Gastrocnemius medialis (tissue), 4 donors: Measurements from ENCODE around the gene GULP1. TPM values are rescaled to one million over a fixed set of nuclear protein-coding genes. Genes with fewer than 3 reads are reported as not detected.

Experiments
- ATAC-seq, 2 donors: fragments of 150-250 bp; one replicate each; pipeline ENCODE4 v1.9.1; 2016
- DNase-seq, 2 donors: peaks; one replicate each; pipeline ENCODE4 v3.0.0-alpha.2; 2019
- H3K27ac ChIP-seq, 4 donors: fragments of 200-600 bp; sonication (generic); 1 replicate in 1 of 4; 2 replicates in 3 of 4; pipeline ENCODE4 v1.5.1; 2016 to 2018; ENCODE audit warnings: mild to moderate bottlenecking in 2 of 4, moderate library complexity in 1 of 4
- H3K27me3 ChIP-seq, 3 donors: fragments of 200-600 bp; sonication (generic) in 2 of 3; 1 replicate in 1 of 3; 2 replicates in 2 of 3; pipeline versions ENCODE4 v1.5.1 to v1.6.0; 2016 to 2019; ENCODE audit warnings: mild to moderate bottlenecking in 1 of 3, moderate library complexity in 1 of 3
- H3K36me3 ChIP-seq, 2 donors: fragments of 200-600 bp; sonication (generic) in 1 of 2; one replicate each; pipeline ENCODE4 v1.5.1; 2017 to 2018
- H3K4me1 ChIP-seq, 2 donors: fragments of 200-600 bp; sonication (generic) in 1 of 2; one replicate each; pipeline ENCODE4 v1.5.1; 2016 to 2017; ENCODE audit warnings: mild to moderate bottlenecking in 2 of 2
- H3K4me3 ChIP-seq, 4 donors: fragments of 200-600 bp; sonication (generic) in 3 of 4; 1 replicate in 1 of 4; 2 replicates in 3 of 4; pipeline ENCODE4 v1.5.1; 2016 to 2019; ENCODE audit warnings: mild to moderate bottlenecking in 2 of 4
- H3K9me3 ChIP-seq, 3 donors: fragments of 200-600 bp; sonication (generic) in 2 of 3; 1 replicate in 1 of 3; 2 replicates in 2 of 3; pipeline ENCODE4 v1.5.1; 2016 to 2019
- CTCF ChIP-seq, 5 experiments: fragments of 450-650 bp in 3 of 5; fragments of 200-600 bp in 2 of 5; sonication (generic) in 2 of 5; IDR thresholded peaks in 4 of 5; conservative IDR thresholded peaks in 1 of 5; 1 replicate in 4 of 5; 2 replicates in 1 of 5; pipeline ENCODE4 v1.5.1; 2016 to 2019; ENCODE audit warnings: antibody characterized with exemption in 5 of 5, mild to moderate bottlenecking in 3 of 5, moderate library complexity in 3 of 5
- POLR2A ChIP-seq, 2 donors: fragments of 450-650 bp; IDR thresholded peaks; one replicate each; pipeline ENCODE4 v1.6.1; 2017; ENCODE audit warnings: antibody characterized with exemption in 2 of 2, mild to moderate bottlenecking in 2 of 2, moderate library complexity in 2 of 2
- in situ Hi-C, 4 donors: fragments of 200-750 bp; cut with MboI; loops; one replicate each; pipeline versions ENCODE4 v1.15.0 to v1.8.0; 2017; ENCODE audit warnings: low sequenced_read_pairs in 4 of 4
- intact Hi-C: fragments of 100-400 bp; cut with DNase I; formaldehyde crosslinking; loops from one replicate; pipeline ENCODE4 v1.15.1; 2023; ENCODE audit warnings: low total_unique reads
- total RNA-seq, 4 donors: library from RNA; depleted of rRNA; stranded (reverse); fragments of >200 nt; gene quantifications; one replicate each; pipeline versions ENCODE4 v1.1.0 to v1.2.3, GENCODE V29; 2016

Gene GULP1
- total RNA-seq, 4 donors from 2014 or later, result 7.3 to 16.4 (median 12.1) TPM

DNA sequence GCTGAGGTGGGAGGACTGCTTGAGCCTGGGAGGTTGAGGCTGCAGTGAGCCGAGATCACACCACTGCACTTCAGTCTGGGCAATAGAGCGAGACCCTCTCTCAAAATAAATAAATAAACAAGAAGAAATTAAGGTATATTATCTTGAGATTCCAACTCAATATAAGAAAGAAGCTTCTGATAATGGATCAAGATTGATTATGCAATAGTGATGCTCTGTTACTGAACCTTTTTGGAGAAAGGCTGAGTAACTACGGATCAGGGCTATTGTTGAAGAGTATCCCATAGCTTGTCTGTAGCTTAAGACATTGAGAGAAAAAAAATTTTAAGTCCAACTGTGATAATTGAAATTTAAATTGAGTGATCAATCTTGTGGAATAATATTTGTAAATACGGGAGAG, 17.7 kb downstream of the GULP1 start:
- in situ Hi-C loops, result no loop called here

DNA sequence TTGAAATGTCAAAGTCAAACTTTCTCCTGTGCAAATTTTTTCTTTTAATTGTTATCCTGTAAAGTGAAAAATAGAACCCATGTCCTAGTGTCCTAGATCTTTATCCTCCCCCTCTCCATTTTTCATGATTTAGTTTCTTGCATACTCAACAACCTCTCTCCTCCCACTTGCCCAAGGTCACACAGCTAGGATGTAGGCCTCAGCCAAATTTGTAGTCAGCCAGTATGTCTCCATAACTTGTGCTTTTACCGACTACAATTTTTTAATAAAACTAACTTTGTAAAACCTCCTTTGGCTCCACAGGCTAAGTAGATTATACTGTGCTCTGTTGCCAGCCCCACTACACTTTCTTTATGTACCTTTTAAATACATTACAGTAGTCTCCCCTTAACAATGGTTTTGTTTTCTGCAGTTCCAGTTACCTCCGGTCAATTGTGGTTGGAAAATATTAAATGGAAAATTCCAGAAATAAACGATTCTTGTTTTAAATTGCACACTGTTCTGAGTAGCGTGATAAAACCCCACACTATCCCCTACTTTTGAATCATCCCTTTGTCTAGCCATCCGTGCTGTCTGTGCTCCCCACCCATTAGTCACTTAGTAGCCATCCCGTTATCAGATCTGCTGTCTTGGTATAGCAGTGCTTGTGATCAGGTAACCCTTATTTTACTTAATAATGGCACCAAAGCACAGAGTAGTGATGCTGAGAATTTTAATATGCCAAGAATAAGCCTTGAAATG, 22.8 kb downstream of the GULP1 start:
- in situ Hi-C loops (no loop called here), intact Hi-C loops (no loop called here)
- TF ChIP-seq POLR2A (IDR thresholded peaks at IDR 0.05) (no peak), CTCF (IDR thresholded peaks at IDR 0.05 in 4 of 5, conservative IDR thresholded peaks at IDR 0.05 in 1 of 5) (no peak)
- DNase-seq (no peak), ATAC-seq (no peak)
- H3K27ac ChIP-seq, result no peak overlapping the region
- H3K27me3 ChIP-seq, result no peaks in the 10 kb centered on the region
- no peaks in the 10 kb centered on the region for H3K9me3 ChIP-seq
- no peak overlapping the region for H3K4me3 ChIP-seq
- H3K4me1 ChIP-seq, result no peaks in the 10 kb centered on the region
- no peaks in the 10 kb centered on the region for H3K36me3 ChIP-seq

More for the DNA sequence above, 17.7 kb downstream of the GULP1 start:
- Histone ChIP-seq H3K36me3 (no peaks in the 10 kb centered on the region), H3K4me1 (peaks cover 3 to 5% of the 10 kb centered on the region in 2 donors), H3K4me3 (no peak overlapping the region), H3K9me3 (no peaks in the 10 kb centered on the region), H3K27me3 (no peaks in the 10 kb centered on the region), H3K27ac (no peak overlapping the region)
- no peak for DNase-seq
- TF ChIP-seq POLR2A (IDR thresholded peaks at IDR 0.05), result no peak
- no peak for TF ChIP-seq CTCF (IDR thresholded peaks at IDR 0.05 in 4 of 5, conservative IDR thresholded peaks at IDR 0.05 in 1 of 5)
- ATAC-seq, result no peak
- intact Hi-C loops, result no loop called here

DNA sequence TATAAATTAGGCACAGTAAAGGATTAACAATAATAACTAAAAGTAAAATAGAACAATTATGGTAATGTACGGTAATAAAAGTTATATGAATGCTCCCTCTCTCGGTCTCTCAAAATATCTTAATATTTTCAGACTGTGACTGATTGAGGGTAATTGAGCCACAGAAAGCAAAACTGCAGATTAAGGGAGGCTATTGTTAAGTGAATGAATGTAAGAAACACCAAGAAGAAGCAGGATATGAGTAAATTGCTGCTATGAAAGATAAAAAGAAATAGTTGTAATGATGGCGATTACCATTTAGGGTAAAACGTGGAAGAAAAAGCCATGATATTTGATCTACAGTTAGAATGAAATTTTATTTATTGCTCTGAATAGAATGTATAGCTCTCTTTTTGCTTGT, 24.1 kb downstream of the GULP1 start:
- Histone ChIP-seq H3K36me3 (no peaks in the 10 kb centered on the region), H3K4me3 (no peak overlapping the region), H3K9me3 (no peaks in the 10 kb centered on the region), H3K4me1 (no peaks in the 10 kb centered on the region), H3K27me3 (no peaks in the 10 kb centered on the region), H3K27ac (no peak overlapping the region)
- ATAC-seq (no peak), DNase-seq (no peak)
- in situ Hi-C loops, result no loop called here
- intact Hi-C loops, result no loop called here
- TF ChIP-seq POLR2A (IDR thresholded peaks at IDR 0.05) (no peak), CTCF (IDR thresholded peaks at IDR 0.05 in 4 of 5, conservative IDR thresholded peaks at IDR 0.05 in 1 of 5) (no peak)

DNA sequence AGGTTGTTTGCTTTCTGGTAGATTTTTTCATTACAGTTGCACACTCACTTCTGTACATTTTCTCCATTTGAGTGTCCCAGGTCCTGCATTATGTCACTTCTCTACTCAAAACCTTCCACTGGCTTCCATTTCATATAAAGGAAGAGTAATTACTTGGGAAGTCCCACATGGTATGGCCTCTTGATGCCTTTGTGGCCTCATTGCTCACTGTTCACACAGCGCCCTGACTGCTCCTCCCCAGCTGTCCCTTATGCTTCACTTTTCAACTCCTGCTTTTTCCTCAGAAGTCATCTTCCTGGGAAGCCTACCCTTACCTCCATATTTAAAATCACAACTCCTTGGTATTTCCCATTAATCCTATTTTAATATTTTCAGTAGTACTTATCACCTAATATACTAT, 24.7 kb downstream of the GULP1 start:
- Histone ChIP-seq H3K4me3 (no peak overlapping the region), H3K27me3 (no peaks in the 10 kb centered on the region), H3K9me3 (no peaks in the 10 kb centered on the region), H3K4me1 (no peaks in the 10 kb centered on the region), H3K27ac (no peak overlapping the region), H3K36me3 (no peaks in the 10 kb centered on the region)
- in situ Hi-C loops, result no loop called here
- intact Hi-C loops, result no loop called here
- TF ChIP-seq CTCF (IDR thresholded peaks at IDR 0.05 in 4 of 5, conservative IDR thresholded peaks at IDR 0.05 in 1 of 5), result no peak
- no peak for TF ChIP-seq POLR2A (IDR thresholded peaks at IDR 0.05)
- no peak for DNase-seq
- ATAC-seq, result no peak
